Nephron progenitor cell (in vitro differentiated cells): ENCODE measurements around the gene GZF1.

Source experiments
- DNase-seq: peaks from one replicate; pipeline ENCODE4 v3.0.0; 2021
- H3K27ac Mint-ChIP-seq: 2 replicates; pipeline ENCODE4 v1.8.0; 2021; ENCODE audit warnings: mild to moderate bottlenecking, moderate library complexity, mixed read lengths
- H3K27me3 Mint-ChIP-seq: 2 replicates; pipeline ENCODE4 v1.8.0; 2021; ENCODE audit warnings: mild to moderate bottlenecking, low read depth, mixed read lengths; ENCODE audit not compliant: poor library complexity
- H3K36me3 Mint-ChIP-seq: 2 replicates; pipeline ENCODE4 v1.8.0; 2021; ENCODE audit warnings: low read depth, mixed read lengths
- H3K4me1 Mint-ChIP-seq: 2 replicates; pipeline ENCODE4 v1.8.0; 2021; ENCODE audit warnings: mixed read lengths
- H3K4me3 Mint-ChIP-seq: 2 replicates; pipeline ENCODE4 v1.8.0; 2021; ENCODE audit warnings: mild to moderate bottlenecking, moderate library complexity, mixed read lengths
- H3K9me3 Mint-ChIP-seq: 2 replicates; pipeline ENCODE4 v1.8.0; 2021; ENCODE audit warnings: mild to moderate bottlenecking, moderate library complexity, mixed read lengths
- CTCF ChIP-seq: fragments of 200-600 bp; sonication (generic); IDR thresholded peaks from 2 replicates; pipeline ENCODE4 v1.5.0; 2021; ENCODE audit warnings: antibody characterized with exemption

The GZF1 gene

DNA sequence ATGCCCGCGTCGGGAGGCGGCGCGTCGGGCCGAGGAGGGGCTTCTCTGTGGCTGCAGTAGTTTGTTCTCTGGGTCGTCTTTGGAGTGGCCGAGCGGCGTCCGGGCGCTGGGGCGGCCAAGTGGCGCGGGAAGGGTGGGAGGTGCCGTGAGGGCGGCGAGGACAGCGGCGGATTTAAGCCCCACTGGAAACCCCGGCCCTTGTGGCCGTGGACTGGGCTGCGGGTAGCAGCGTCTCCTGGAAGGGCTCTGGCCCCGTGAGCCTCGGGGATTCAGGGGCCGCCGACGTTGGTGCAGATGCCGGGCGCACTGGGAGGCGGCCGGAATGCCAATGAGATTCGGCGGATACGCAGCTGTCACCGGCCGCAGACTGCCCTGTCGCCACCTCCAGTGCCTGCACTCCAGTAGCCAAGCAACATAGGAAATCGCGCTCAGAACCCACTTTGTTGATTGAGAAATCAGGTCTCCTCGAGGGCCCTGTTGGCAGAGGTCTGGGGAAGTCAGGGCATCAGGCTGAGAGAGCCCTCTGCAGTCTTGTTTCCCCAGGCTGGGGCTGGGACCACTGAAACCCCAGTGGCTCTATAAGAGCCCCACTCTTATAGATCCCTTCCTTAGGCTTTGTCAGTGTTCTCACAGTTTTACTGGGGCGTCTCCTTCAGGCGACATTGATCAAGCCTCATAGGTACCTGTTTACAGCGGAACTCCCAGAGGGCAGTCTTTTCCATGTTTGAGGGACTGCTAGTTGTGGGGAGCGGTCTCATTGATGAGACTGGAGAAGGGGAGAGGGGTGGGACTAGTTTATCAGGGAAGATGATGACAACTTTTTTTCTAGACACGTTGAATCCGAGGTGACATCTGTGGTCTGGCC, 642 bp downstream of the GZF1 start:
- Mint-ChIP-seq H3K27ac (peak overlapping the region; percentile 15), H3K27me3 (no peaks in the 10 kb centered on the region), H3K4me1 (peaks cover 58% of the 10 kb centered on the region), H3K9me3 (no peaks in the 10 kb centered on the region), H3K4me3 (peak overlapping the region; percentile 91), H3K36me3 (peaks cover 26% of the 10 kb centered on the region)
- DNase-seq = no peak
- TF ChIP-seq CTCF = no peak

DNA sequence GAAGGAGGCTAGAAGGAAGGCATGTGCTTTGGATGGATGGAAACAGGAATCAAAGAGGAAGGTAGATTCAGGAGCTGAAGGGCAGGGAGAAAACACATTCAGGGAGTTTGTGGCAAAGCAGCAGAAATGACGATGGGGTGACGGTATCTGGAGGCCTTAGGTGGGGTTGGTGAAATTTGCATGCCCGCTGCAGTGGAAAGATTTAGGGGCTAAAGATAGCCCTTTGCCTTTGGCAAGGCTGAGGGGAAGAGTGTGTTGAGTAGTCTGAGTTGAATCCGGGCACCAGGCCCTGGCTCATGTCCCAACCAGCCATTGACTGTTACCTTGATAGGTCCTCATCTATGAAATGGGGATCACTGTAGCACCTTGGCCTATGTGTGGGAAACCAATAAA, 1.3 kb downstream of the GZF1 start:
- no peak for TF ChIP-seq CTCF
- peaks cover 58% of the 10 kb centered on the region for H3K4me1 Mint-ChIP-seq
- peak overlapping the region; percentile 91 for H3K4me3 Mint-ChIP-seq
- H3K9me3 Mint-ChIP-seq = no peaks in the 10 kb centered on the region
- DNase-seq = no peak
- no peaks in the 10 kb centered on the region for H3K27me3 Mint-ChIP-seq
- H3K27ac Mint-ChIP-seq = peak overlapping the region; percentile 15
- H3K36me3 Mint-ChIP-seq = peaks cover 26% of the 10 kb centered on the region

- DNase-seq = no peak
- Mint-ChIP-seq H3K4me1 (peaks cover 43% of the 10 kb centered on the region), H3K27ac (peak overlapping the region; percentile 84), H3K27me3 (no peaks in the 10 kb centered on the region), H3K36me3 (peaks cover 37% of the 10 kb centered on the region), H3K9me3 (no peaks in the 10 kb centered on the region), H3K4me3 (peak overlapping the region; percentile 56)
- no peak for TF ChIP-seq CTCF
Observed at GRCh38 chr20:23365390-23366165, 3.6 kb downstream of the GZF1 start.

- Mint-ChIP-seq H3K36me3 (peaks cover 42% of the 10 kb centered on the region), H3K27me3 (no peaks in the 10 kb centered on the region), H3K9me3 (no peaks in the 10 kb centered on the region), H3K27ac (peak overlapping the region; percentile 84), H3K4me1 (peaks cover 39% of the 10 kb centered on the region), H3K4me3 (peak overlapping the region; percentile 56)
- TF ChIP-seq CTCF = no peak
- no peak for DNase-seq
Observed at GRCh38 chr20:23366384-23366783, 4.4 kb downstream of the GZF1 start.

GRCh38 chr20:23367770-23368169, 5.8 kb downstream of the GZF1 start:
- H3K27ac Mint-ChIP-seq = peak overlapping the region; percentile 32
- H3K27me3 Mint-ChIP-seq = no peaks in the 10 kb centered on the region
- H3K9me3 Mint-ChIP-seq = no peaks in the 10 kb centered on the region
- TF ChIP-seq CTCF = no peak
- H3K4me1 Mint-ChIP-seq = peaks cover 38% of the 10 kb centered on the region
- H3K36me3 Mint-ChIP-seq = peaks cover 49% of the 10 kb centered on the region
- no peak overlapping the region for H3K4me3 Mint-ChIP-seq
- DNase-seq = no peak
